ENCODE measurements around the gene FGF9.

- no peak for TF ChIP-seq EZH2 (IDR thresholded peaks at IDR 0.05; ENCODE audit: low read length)
- TF ChIP-seq, protein P1, sequence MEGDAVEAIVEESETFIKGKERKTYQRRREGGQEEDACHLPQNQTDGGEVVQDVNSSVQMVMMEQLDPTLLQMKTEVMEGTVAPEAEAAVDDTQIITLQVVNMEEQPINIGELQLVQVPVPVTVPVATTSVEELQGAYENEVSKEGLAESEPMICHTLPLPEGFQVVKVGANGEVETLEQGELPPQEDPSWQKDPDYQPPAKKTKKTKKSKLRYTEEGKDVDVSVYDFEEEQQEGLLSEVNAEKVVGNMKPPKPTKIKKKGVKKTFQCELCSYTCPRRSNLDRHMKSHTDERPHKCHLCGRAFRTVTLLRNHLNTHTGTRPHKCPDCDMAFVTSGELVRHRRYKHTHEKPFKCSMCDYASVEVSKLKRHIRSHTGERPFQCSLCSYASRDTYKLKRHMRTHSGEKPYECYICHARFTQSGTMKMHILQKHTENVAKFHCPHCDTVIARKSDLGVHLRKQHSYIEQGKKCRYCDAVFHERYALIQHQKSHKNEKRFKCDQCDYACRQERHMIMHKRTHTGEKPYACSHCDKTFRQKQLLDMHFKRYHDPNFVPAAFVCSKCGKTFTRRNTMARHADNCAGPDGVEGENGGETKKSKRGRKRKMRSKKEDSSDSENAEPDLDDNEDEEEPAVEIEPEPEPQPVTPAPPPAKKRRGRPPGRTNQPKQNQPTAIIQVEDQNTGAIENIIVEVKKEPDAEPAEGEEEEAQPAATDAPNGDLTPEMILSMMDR (optimal IDR thresholded peaks at IDR 0.05 in 1 of 3, IDR thresholded peaks at IDR 0.05 in 1 of 3, conservative IDR thresholded peaks at IDR 0.05 in 1 of 3; ENCODE audit: extremely low read depth in 1 of 3, insufficient read depth in 2 of 3, low read length in 3 of 3), result no peak
Observed at GRCh38 chr13:21717817-21718216, 46.9 kb downstream of the FGF9 start.
